GM19043 (cell line): Measurements from ENCODE around the gene IL1R2.

Source experiments
- ATAC-seq: cut with Tn5 transposase; IDR thresholded peaks from one replicate; pipeline ENCODE4 v1.9.1; 2021; ENCODE audit warnings: low read depth; ENCODE audit not compliant: unreplicated experiment

IL1R2 gene

DNA sequence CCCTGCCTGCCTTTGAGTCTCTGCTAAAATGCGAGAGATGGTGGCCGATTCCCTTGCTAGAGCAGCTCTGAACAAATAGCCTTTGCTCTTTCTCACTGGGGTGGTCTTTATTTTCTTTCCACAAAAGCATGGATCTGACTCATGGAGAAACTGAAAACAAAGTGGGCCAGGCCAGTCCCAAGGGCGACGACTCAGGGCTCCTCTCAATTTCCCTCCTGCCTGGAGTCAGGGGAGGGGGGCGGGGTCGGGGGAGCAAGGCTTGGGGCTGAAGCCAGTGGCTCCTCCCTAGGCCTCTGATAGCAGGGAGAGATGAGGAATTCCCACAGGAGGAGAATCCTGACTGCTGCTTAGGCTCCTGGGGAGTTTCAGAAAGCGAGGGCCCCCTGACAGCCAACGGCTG, 17.1 kb upstream of the IL1R2 start:
- ATAC-seq, result no peak

DNA sequence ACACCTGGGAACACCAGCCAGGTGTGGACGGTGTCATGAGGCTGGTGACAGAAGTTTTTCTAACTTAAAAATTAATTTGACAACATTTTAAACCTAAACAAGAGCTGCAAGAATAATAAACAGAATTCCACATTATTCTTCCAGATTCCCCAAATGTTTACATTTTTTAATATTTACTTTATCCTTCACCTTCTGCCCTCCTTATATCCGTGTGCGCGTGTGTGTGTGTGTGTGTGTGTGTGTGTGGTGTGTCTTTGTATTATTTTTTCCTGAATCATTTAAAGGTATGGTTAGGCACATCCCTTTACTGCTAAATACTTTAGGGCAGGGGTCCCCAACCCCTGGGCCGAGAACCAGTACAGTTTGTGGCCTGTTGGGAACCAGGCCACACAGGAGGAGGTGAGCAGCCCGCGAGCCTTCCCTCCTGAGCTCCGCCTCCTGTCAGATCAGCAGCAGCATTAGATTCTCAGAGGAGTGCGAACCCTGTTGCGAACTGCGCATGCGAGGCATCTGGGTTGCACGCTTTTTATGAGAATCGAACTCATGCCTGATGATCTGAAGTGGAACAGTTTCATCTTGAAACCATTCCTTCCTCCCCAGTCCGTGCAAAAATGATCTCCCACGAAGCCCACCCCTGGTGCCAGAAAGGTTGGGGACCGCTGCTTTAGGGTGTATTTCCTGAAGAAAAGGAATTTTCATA, 16.4 kb upstream of the IL1R2 start:
- ATAC-seq, result no peak

DNA sequence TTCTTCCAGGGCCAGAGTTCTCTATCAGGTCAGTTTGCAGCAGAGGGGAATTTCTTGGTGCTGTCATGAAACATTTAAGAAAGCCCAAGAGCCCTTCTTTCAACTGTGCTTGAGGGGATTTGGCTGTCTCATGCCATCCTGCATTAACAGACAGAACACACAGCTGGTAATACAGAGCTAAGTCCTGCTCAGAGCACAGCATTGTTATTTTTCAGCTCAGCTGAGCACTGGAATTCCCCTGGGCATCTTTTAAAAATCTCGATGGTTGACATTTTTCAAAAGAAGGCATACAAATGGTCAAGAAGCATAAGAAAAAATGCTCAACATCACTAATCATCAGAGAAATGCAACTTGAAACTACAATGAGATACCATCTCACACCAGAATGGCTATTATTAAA, 14.9 kb upstream of the IL1R2 start:
- ATAC-seq, result no peak

DNA sequence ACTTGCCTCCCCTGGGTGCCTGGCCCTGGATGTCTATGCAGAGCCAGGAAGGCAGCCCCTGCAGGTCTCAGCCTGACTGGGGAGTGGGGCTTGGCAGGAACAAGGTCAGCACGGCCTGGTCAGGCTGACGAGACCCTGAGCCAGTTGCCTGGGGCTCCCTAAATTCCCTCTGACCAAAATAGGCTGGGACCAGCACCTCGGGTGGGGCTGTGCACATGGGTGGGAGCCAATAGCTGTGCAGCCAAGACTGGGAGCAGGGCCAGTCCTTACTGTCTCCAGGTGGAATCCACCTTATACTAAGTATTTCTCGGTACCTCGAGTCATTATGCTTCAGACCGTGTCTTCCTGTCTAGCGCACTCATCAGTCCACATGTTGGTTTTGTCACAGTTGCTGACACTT, 11.4 kb upstream of the IL1R2 start:
- ATAC-seq, result no peak

DNA sequence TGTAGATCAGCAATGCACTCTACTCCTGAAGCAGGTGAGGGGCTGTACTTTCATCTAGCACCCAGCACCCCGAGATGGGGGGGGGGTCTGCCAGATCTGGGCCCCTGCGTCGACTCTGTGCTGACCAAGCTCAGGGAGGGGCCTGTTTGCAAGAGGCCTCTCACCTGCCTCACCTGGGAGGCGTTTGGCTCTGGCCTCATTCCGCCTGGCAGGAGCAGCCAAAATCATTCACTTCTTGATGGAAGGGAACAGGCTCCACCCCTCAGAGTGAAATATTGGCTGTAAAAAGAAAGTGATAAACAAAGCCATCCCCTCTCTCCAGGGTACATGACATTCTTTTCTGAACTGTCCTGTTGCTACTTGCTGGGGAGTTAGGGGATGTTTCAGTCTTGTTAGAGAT, 10.7 kb upstream of the IL1R2 start:
- ATAC-seq, result no peak

DNA sequence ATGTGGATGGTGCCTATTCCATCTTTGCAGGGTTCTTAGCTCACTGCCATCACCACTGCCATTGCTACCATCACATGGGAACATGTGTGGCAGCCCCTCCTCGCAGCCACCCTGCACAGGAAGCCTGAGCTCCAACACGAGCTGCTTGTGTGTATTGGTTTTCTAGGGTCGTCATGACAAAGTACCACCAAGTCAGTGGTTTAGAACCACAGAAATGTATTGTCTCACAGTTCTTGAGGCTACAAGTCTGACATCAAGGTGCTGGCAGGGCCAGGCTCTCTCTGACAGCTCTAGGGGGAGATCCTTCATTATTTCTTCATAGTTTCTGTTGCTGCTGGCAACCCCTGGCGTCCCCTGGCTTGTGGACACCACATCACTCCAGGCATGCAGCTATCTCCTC, 10.3 kb upstream of the IL1R2 start:
- ATAC-seq, result no peak

DNA sequence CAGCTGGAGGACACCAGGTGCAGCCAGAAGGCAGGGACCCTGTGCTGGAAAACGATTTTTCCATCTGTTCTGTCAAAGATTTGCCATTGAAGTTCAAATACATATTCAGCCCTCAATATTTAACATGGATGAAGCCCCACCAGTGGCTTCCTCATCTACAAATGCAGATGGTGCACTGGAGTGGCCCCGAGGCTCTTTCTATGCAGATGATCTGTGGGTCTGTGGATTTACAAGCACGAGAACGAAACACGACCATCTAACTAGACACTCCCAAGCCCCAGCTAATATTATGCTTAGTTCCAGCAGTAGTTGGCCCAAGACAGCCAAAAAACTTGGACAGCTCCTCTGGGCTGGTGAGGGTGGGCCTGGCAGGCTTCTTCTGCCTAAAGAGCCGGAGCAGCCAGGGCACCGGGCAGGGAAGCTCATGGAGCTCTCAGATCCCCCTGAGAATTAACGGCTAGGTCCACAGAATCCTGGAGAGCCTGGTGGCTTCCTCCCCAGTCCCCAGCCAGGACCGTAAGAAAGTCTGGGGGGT, 9.2 kb upstream of the IL1R2 start:
- ATAC-seq, result no peak

DNA sequence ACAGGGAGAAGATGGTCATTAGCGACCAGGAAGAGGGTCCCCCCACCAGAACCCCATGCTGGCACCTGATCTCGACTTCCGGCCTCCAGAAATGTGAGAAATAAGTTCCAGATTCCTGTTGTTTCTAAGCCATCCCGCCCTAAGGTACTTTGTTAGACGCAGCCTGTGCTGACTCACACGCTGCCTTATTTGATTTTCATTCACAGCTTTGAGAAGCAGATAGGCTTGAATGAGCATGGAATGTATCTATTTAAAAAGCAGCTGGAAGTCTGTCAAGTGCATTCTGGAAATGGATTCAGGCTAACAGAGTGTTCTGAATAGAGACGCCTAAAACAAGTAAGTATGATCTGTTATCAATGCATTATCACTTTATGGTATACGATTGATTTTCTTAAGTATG, 8.3 kb upstream of the IL1R2 start:
- no peak for ATAC-seq

DNA sequence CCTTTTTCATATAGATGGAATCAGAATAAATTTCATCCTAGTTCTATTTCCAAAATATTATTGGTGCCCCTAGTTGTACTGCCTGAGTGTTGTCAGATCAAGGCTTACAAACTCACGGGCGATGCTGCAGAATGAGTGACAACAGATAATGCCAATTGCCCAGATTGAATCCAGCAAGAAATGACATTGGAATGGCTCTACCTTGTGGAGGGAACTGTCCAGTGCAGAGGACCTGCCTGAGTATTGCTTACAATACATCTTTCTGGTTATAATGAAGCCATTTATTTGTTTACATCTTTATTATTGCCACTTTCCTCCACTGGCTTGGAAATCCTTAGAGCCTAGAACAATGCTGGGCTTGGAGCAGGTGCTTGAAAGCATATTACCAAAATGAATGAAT, 7.8 kb upstream of the IL1R2 start:
- ATAC-seq, result no peak

DNA sequence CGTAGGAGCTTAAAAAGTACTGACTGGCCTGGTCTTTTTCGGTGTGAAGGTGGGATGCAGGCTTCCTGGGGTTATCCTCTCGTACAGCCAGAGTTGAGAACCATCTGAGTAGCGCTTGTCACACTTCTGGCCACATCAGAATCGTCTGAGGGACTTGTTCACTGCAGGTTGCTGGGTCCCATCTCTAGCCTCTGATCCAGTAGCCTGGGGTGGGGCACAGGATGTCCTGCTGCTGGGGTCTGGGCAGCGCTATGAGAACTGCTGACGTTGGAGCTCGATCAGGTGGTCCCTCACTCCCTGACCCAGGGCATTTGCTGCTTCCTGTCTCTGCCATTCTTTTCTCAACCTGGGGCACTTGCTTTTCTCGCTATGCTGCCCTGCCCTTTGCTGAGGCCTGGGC, 7.1 kb upstream of the IL1R2 start:
- no peak for ATAC-seq

DNA sequence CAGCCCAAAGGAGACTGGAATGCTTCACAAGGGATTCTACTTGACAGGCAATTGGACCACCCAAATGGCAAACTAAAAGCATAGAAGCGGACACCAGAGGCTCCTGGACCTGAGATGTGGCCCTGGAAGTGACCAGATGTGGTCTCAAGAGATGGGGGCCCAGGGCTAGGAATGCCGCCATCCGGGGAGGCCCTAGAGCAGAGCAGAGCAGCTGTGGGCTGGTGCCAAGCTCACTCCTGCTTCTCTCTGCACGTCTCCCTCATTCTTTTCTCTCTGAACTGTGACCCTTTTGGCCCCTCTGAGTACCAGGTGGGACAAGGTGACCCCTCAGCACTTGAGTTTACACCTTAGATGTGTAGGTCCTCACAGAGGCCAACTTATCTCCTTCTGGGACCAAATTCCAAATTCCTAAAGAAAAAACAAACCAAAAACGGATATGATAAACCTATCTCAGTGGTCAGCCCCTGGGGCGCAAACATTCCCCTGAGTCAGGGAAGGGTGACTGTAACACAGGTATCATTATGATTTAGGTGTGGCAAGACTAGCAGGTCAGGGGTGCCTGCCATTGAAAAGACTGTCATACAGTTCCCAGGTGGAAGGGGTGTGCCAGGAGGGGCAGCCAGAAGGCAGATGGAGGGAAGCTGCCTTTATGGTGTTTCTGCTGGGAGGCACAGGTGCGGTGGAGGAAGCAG, 6.5 kb upstream of the IL1R2 start:
- ATAC-seq, result no peak

DNA sequence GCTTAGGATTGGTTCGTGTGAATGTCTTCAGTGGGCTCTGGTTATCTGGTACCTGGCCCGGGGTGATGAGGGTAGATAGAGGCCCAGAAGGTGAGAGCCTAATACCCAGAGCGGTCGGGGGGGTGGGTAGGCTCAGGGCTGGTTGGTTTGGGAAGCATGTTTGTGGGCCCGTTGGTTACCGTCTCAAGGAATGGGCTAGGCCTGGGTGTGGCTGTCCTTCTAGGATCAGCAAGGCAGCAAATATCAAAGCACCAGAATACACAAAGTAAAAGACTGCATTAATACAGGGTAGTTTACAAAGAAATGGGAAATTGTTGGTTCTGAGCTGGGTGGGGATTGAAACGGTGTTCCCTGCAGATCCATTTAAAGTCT, 6.0 kb upstream of the IL1R2 start:
- ATAC-seq, result no peak

DNA sequence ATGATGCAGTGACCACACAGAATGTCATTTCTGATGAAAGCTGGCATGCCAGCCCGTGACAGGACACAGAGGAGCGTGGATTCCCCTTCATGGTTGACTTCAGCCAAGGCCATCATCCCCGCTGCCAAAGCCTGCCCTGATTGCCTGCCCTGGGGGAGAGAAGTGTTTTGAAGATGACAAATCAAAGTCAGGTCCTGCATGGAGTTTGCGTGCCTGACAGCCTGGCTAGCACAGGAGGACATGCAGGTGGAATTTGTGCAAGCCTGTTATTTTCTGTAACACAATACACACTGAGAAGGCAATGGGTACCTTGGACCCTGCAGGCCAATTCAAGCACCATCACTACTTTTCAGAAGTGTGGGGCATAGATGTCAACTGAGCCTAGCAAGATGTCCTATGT, 5.4 kb upstream of the IL1R2 start:
- ATAC-seq, result no peak

DNA sequence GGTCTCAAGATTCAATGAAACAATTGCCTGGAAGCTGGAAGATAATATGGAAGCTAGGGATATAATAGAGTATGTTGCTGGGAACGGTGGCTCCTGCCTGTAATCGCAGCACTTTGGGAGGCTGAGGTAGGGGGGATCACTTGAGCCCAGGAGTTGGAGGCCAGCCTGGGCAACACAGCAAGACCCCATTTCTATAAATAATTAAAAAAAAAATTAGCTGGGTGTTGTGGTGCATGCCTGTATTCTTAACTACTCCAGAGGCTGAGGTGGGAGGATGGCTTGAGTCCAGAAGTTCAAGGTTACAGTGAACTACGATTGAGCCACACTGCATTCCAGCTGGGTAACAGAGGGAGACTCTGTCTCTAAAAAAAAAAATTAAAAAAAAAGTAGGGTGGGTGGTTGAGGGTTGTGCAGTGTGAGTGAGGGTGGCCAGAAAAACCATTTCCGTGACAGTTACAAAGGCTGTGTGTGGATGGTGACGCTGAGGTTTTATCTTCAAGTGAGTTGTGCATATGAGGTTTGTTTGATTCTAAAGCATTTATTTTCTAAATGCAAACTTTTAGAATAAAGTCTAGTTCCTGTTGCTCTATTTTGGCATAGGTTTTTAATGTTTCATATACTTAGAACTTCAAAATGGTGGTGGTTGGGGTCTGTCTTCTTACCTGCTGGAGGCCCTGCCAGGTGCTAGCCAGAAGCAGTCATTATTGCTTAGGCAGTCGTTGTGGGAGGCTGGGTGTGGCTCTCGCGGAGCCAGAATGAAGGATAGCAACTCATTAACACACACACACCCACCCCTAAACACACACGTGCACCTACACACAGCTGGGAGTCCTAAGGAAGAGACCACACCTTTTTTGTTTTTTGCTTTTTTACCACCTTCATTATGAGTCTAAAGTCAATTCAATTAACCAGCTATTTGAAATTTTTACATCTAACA, 4.7 kb upstream of the IL1R2 start:
- ATAC-seq, result no peak

DNA sequence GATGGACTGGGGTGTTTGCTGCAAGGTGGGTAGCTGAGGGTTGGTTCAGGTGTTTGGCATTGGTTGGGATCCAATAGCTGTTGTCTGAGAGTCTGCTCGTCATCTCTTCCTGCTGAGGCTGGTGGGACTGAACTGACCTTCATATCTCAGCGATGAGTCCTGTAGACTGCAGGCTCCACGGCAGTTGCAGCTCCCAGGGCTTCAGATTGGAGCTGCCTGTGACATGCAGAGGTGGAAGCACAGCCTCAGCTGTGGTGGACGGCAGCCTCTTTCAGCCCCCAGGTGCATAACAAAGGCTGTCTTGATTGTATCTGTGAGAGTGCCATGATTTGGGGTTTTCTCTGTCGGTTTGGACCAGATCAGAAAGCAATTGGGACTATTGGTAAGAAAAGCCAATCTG, 3.9 kb upstream of the IL1R2 start:
- no peak for ATAC-seq

DNA sequence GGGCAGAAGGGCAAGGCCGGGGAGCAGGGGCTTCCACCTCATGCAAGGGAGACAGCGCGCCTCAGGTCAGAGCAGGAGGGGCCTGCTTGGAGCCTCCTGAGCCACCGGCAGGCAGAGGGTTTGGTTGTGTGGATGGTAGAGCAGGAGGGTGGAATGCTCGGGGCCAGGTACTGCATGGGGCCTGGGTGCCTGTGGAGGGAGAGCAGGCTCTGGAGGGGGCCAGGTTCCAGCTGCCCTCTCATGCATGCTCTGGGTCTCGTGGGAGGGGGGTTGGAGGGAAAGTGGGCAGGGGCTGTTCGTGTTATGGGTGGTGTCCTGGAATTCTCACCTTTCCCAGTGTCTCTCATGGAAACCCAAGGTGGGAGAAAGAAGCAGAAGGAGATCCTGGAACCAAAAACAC, 3.2 kb upstream of the IL1R2 start:
- ATAC-seq, result no peak

DNA sequence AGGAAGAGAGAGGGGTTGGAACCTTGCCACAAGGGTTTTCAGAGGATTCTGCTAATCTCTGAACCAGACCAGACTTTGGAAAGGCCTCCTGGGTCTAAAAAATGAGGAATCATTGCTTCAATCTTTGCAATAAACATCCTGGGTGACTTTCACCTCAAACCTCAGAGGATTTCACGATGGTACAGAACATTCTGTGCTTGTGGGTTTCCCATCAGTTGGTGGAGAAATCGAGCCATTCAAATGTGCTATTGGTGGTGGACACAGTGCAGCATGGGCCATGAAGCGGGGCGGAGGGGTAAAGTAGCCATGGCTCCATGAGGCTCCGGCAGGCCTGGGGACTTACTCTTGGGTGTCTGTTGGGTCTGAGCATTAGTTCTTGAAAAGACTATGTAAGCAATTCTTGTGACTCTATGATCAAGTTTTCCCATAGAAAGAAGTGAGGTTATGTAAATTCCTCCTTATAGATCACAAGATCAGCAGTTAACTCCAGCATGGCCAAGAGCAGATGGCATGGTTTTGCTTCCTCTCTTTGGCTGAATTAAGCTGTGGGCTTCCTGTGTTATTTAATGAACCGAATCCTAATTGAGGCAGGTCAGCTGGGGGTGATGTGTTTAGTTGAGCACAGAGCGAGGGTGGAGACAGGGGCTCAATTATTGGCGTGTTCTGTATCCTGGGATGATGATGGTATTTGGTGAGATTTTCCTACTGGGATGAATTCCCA, 1.9 kb upstream of the IL1R2 start:
- ATAC-seq, result no peak

DNA sequence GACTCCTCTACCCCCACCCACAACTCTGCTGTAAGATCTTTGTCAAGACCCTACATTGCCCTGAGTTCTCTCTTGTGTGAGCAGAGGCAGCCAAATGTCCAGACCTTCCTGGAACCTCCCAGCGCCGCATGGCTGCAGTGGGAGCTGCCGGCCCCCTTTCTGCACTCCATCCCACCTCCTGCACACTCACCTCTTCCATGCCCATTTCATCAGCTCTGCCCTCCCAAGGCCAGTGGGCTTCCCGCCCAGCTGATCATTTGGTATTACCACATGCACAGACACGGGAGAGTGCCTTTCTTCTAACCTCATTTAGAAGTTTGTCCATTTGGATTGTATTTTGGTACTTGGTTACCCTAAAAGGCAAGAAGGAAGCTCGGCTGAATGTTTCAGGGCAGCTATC, 2.0 kb downstream of the IL1R2 start:
- ATAC-seq, result no peak

DNA sequence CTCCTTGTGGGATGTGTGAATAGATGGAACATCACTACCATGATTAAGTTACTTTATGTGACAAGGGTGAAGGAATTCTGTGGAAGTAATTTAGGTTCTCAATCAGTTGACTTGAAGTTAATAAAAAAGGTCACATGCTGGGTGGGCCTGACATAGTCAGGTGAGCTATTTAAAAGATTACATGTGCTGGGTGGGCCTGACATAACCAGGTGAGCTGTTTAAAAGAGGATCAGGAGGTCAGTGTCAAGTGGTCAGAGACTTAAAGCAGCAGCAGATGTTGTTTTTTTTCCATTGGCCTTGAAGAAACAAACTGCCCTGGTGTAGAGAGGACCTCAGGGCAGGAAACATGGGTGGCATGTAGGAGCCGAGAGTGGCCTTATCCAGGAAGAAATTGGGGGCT, 3.3 kb downstream of the IL1R2 start:
- no peak for ATAC-seq

DNA sequence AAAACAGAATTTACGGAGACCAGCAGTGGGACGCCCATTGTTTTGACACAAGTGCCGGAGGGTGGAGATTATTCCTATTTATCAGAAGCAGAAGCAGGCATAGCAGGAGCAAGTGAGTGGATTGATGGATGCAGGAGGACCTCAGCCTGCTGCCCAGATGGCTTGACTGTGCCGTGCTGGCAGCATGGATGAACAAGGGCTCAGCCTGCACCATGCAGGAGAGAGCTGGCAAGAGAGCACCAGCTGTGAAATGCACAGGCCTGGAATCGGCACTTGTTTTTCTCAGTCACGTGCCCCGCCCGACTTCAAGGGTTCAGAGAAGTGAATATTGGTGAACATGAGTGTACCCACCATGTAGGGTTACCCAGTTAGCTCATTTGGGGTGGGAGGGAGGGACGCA, 4.0 kb downstream of the IL1R2 start:
- no peak for ATAC-seq

DNA sequence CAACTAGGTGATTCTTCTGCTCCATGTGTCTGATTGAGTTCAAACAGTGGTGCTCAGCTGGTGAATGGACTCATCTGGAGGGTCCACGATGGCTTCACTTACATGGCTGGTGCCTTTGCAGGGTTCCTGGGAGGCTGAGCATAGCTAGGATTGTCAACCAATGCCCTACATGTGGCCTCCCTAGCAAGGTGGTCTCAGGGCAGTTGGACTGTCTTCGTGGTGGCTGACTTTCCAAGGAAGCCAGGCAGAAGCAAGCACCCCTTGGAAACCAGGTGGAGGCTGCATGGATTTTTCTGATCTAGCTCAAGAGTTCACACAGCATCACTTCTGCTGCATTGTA, 6.8 kb downstream of the IL1R2 start:
- ATAC-seq, result no peak
